Pancreas (tissue), 10 donors: ENCODE measurements around the gene CRISPLD2. TPM values are rescaled to one million over a fixed set of nuclear protein-coding genes. Genes with fewer than 3 reads are reported as not detected.

Source experiments
- ATAC-seq, 4 donors: fragments of 200-7000 bp; cut with Tn5 transposase; one replicate each; pipeline versions ENCODE4 v1.8.0 to v1.9.1; 2020; ENCODE audit warnings: mild to moderate bottlenecking in 4 of 4, moderate library complexity in 4 of 4
- DNase-seq, 6 donors: peaks; one replicate each; pipeline ENCODE4 v3.0.0-alpha.2; 2020
- FAIRE-seq: peaks from 2 replicates; lab custom pipeline; 2012; peaks lifted over from hg19 to GRCh38; lab: Jason Lieb, UNC
- H3K27ac ChIP-seq, 4 donors: fragments of 200-600 bp; sonication (generic); 1 replicate in 3 of 4; 2 replicates in 1 of 4; pipeline versions ENCODE4 v1.5.0 to v1.8.0; 2020
- H3K27me3 ChIP-seq, 4 donors: fragments of 200-600 bp; one replicate each; pipeline ENCODE4 v1.8.0; 2021
- H3K36me3 ChIP-seq, 3 donors: fragments of 200-600 bp; sonication (generic) in 1 of 3; one replicate each; pipeline versions ENCODE4 v1.5.0 to v1.8.0; 2020 to 2021
- H3K4me1 ChIP-seq, 3 donors: fragments of 200-600 bp; one replicate each; pipeline ENCODE4 v1.8.0; 2021
- H3K4me3 ChIP-seq, 4 donors: fragments of 200-600 bp; sonication (generic) in 2 of 4; one replicate each; pipeline versions ENCODE4 v1.5.0 to v1.8.0; 2020 to 2021
- H3K9me3 ChIP-seq, 4 donors: fragments of 200-600 bp; one replicate each; pipeline ENCODE4 v1.8.0; 2021
- WGBS, 2 donors: extraction: QIAGEN DNeasy Blood & Tissue Kit; methylation state at CpG; one replicate each; pipeline ENCODE4 v1.1.7; 2013; 5-methylcytosine and 5-hydroxymethylcytosine counted together
- intact Hi-C, 3 donors: fragments of 100-400 bp; cut with DNase I; formaldehyde crosslinking; loops; one replicate each; pipeline versions ENCODE4 v1.11.1 to v1.14.2; 2022
- polyA plus RNA-seq, 2 donors: library from polyadenylated mRNA; stranded (reverse); fragments of 200-250 nt; gene quantifications; one replicate each; pipeline ENCODE4 v1.2.3, GENCODE V29; 2013
- total RNA-seq, 6 donors: library from RNA; stranded (reverse); fragmentation: NEBNext Ultra II Directional in 4 of 6; extraction: Animal tissue kit (Norgen Biotek cat#: 25700) in 4 of 6; gene quantifications; one replicate each; pipeline versions ENCODE4 v1.2.1 to v1.2.4, GENCODE V29; 2021 to 2023
- TF ChIP-seq, protein P1 (sequence below), 4 donors: fragments of 200-600 bp; sonication (generic) in 3 of 4; IDR thresholded peaks; one replicate each; pipeline versions ENCODE4 v1.5.0 to v1.8.0; 2021; ENCODE audit warnings: antibody characterized with exemption in 4 of 4
- donor health status: healthy with polysubstance abuse.
- donor health status: DM: no; HTN: no; CAD: no; lungs with moderate emphysema.
- donor health status: DM: no; HTN: no; CAD: no.
- donor health status: control.
- donor health status: control.
- donor health status: Bipolar disorder and iron deficiency.
- donor health status: DM: yes; HTN: yes; CAD: no.
- donor health status: DM: no; HTN: no; CAD: no.
- donor health status: DM: no; HTN: no; CAD: no.
- donor health status: DM: yes; HTN: yes; CAD: no.

Gene CRISPLD2
- total and polyA plus RNA-seq, 8 donors: 4.1 to 40.2 (median 14.1) TPM

DNA sequence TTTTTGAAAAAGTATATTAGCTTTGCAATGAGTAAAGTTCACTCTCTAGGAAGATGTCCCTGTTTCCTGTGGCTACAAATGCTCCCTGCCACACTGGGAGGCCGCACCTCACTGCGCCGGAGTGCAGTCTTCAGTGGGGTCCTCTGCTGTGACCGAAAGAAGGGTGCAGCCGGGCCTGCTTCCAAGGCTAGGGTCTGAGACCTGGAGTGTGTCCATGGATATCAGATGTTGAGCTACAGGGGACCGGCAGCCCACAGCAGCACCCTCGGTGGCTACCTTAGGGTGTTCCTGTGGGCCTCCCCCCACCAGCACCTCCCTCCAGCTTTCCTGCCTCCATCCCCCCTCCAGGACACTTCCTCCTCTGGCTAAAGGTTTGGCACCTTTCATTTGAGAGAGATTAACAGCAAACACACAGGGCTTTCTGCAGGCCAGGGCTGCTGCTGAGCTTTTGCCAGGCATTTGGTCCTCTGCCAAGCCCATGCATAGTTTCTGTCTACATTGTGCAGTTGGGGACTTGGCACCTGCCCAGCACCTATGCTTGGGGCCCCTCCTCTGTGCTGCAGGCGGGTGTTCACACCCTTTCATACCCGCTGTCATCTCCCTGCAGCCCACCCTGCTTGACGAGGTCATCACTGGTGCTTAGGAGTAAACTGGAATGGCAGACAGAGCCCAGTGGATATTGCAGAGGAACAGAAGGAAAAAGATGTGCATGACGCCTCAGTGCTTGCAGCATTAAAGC, 33.8 kb upstream of the CRISPLD2 start:
- Histone ChIP-seq H3K4me1 (peaks cover 8 to 10% (median 8%) of the 10 kb centered on the region in 3 donors), H3K4me3 (no peak overlapping the region), H3K27ac (peak overlapping the region; percentile 22 to 66 (median 62)), H3K36me3 (no peaks in the 10 kb centered on the region), H3K27me3 (no peaks in the 10 kb centered on the region), H3K9me3 (no peaks in the 10 kb centered on the region)
- no peak for FAIRE-seq
- peak; percentile 55 to 89 (median 72) for DNase-seq
- WGBS, 2 donors: 36 to 37% methylated on average over 11 of the region's 11 CpGs
- intact Hi-C loops: no loop called here
- peak; percentile 68 to 82 (median 74) for ATAC-seq
- TF ChIP-seq, protein P1, sequence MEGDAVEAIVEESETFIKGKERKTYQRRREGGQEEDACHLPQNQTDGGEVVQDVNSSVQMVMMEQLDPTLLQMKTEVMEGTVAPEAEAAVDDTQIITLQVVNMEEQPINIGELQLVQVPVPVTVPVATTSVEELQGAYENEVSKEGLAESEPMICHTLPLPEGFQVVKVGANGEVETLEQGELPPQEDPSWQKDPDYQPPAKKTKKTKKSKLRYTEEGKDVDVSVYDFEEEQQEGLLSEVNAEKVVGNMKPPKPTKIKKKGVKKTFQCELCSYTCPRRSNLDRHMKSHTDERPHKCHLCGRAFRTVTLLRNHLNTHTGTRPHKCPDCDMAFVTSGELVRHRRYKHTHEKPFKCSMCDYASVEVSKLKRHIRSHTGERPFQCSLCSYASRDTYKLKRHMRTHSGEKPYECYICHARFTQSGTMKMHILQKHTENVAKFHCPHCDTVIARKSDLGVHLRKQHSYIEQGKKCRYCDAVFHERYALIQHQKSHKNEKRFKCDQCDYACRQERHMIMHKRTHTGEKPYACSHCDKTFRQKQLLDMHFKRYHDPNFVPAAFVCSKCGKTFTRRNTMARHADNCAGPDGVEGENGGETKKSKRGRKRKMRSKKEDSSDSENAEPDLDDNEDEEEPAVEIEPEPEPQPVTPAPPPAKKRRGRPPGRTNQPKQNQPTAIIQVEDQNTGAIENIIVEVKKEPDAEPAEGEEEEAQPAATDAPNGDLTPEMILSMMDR (IDR thresholded peaks at IDR 0.05): no peak

DNA sequence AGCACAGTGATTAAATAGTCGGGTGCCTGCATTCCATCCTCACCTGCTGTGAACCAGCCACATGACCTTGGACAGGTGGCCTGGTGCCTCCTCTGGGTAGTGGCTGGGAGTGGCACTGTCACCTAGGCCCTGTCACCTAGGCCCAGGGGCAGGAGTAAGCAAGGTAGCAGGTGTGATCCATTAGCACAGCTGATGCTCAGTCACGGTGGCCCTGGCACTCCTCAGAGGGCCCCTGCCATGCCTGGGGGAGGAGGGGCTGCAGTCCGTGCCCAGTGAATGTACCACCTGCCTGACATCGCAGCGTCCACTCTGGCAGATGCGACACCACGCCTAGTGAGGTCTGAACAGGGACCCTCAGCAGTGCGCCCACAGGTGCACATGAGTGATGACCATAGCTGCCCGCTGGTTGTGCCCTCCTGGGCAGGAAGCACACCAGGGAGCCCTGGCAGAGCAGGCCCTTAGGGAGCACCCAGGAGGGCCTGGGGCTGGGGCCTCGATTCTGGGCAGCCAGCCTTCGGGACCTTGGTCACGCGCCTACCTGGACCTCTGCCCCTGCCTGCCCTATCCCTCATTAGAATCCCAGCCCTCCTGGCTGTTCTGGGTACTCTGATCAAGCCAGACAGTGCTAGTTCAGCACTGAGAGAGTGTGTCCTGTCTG, 33.1 kb upstream of the CRISPLD2 start:
- H3K4me3 ChIP-seq: no peak overlapping the region
- H3K9me3 ChIP-seq: no peaks in the 10 kb centered on the region
- FAIRE-seq (no peak), ATAC-seq (peak; percentile 62 to 84 (median 78)), DNase-seq (peak in 5 of 6 donors; percentile 25 to 73 (median 36))
- peaks cover 8 to 10% (median 8%) of the 10 kb centered on the region in 3 donors for H3K4me1 ChIP-seq
- intact Hi-C loops: no loop called here
- H3K27ac ChIP-seq: peak overlapping the region; percentile 25 to 66 (median 56)
- TF ChIP-seq, protein P1 (IDR thresholded peaks at IDR 0.05): no peak
- no peaks in the 10 kb centered on the region for H3K36me3 ChIP-seq
- WGBS, 2 donors: 48 to 56% methylated on average over 13 of the region's 13 CpGs
- no peaks in the 10 kb centered on the region for H3K27me3 ChIP-seq

DNA sequence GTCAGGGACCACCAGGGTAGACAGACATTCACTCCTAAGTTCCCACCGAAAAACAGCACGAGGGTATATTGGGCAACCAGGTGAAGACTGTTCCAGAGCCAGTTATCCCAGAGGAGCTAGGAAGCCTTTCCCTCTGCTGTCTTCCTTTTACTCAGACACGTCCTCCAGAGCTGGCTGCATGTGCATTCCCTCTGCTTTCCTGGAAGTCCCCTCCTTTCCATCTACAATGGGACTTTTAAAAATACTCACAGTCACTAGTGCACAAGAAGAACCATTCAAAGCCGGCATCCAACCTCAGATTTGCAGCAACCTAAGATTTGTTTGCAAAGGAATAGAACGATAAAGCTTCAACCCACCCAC, 32.5 kb upstream of the CRISPLD2 start:
- WGBS, 2 donors: 64 to 70% methylated on average over 5 of the region's 5 CpGs
- ATAC-seq: peak in 2 of 4 donors; percentile 21 to 27

DNA sequence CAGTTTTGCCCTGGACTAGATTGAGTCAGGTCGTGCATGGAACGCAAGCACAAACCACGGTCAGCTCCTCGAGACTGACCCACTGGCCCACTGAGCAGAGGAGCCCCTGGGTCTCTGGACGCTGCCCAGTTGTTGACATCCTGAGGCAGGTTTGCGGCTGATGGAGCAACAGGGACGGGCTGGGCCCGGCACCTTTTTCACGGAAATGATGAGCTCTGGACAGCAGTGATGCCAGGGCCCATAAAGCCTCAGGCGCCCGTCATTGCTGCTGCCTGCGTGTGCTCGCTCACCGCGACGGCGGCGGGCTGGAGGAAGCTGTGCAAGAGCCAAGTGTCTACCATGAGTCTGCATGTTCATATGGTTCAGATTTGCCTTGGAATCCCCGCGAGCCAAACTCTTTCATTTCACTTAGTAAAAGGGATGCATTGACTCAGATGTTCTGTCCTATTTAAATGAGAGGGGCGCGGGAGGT, 30.8 kb upstream of the CRISPLD2 start:
- Histone ChIP-seq H3K9me3 (no peaks in the 10 kb centered on the region), H3K36me3 (no peaks in the 10 kb centered on the region), H3K4me3 (no peak overlapping the region), H3K4me1 (peaks cover 8 to 10% (median 8%) of the 10 kb centered on the region in 3 donors), H3K27ac (no peak overlapping the region), H3K27me3 (no peaks in the 10 kb centered on the region)
- TF ChIP-seq, protein P1 (IDR thresholded peaks at IDR 0.05): no peak
- 93 to 94% methylated on average over 22 of the region's 22 CpGs for WGBS, 2 donors
- intact Hi-C loops: no loop called here
- DNase-seq (no peak), ATAC-seq (no peak), FAIRE-seq (no peak)

More for the DNA sequence above, 32.5 kb upstream of the CRISPLD2 start:
- Histone ChIP-seq H3K27ac (peak overlapping the region; percentile 25 to 66 (median 56)), H3K4me3 (no peak overlapping the region), H3K4me1 (peaks cover 8 to 10% (median 8%) of the 10 kb centered on the region in 3 donors), H3K9me3 (no peaks in the 10 kb centered on the region), H3K27me3 (no peaks in the 10 kb centered on the region), H3K36me3 (no peaks in the 10 kb centered on the region)
- FAIRE-seq (no peak), DNase-seq (no peak)
- TF ChIP-seq, protein P1 (IDR thresholded peaks at IDR 0.05): no peak
- intact Hi-C loops: no loop called here
